GM11168 (cell line): ENCODE data around the gene PROB1.
"Not testable (repeated sequence)": the region's sequence is repeated elsewhere in the genome, so short reads cannot be mapped to it uniquely, and the experiment has no call there.

ENCODE experiments used
- in situ Hi-C: fragments of 300-500 bp; cut with MboI; formaldehyde crosslinking; loops from one replicate; pipeline ENCODE4 v1.12.0; 2022; ENCODE audit warnings: low sequenced_read_pairs; ENCODE audit not compliant: unreplicated experiment

The PROB1 gene

DNA sequence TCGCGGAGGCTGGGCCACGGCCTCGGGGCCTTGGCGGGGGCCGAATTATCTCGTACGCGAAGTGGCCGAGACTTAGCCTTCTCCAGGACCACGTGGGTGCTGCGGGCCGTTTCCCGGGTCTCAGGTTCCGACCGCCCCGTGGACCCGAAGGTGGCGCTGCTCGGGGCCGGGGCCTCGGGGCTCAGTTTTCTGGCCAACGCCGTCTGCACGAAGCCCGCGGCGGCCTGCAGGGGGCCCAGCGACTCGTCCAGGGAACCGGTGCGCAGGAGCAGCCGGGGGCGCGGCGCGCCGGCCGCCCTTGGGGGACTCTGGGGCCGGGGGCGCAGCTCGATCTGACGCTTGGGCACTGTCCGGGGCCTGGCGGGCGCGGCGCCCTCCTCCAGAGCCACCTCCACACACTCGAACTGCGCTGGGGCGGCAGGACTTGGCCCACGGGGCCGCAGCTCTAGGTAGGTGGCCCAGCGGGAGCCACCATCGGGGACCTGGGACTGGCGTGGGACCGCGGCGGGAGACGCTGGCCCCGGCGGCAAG is 716 bp downstream of the PROB1 start:
- in situ Hi-C loops, result no loop called here

DNA sequence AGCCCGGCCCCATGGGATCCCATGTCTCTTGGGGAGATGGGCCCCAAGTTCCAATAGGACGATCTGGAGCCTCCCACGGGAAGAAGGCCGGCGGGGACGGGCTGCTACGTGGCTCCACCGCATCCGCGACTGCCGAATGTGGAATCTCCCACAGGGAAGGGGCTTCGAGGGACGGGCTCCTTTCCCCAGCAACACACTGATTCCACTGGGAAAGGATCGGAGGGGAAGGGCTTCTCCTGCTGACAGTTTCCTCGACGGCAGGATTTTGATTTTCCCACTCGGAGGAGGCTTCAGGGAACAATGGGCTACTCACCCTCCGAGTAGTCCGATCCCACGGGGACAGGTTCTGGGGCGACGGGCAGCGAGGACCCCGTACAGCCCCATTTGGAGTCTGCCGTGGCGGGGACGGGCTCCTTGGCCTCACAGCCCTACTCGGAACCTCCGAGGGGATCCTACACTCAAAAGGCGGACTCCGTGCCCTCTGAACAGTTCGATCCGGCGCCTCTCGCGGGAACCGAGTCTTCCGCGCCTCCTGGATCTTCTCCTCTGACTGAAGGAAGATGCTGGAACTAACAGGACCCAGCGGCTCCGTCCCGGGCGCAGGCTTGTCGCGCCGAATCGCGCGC is 1.3 kb downstream of the PROB1 start:
- in situ Hi-C loops, result no loop called here

DNA sequence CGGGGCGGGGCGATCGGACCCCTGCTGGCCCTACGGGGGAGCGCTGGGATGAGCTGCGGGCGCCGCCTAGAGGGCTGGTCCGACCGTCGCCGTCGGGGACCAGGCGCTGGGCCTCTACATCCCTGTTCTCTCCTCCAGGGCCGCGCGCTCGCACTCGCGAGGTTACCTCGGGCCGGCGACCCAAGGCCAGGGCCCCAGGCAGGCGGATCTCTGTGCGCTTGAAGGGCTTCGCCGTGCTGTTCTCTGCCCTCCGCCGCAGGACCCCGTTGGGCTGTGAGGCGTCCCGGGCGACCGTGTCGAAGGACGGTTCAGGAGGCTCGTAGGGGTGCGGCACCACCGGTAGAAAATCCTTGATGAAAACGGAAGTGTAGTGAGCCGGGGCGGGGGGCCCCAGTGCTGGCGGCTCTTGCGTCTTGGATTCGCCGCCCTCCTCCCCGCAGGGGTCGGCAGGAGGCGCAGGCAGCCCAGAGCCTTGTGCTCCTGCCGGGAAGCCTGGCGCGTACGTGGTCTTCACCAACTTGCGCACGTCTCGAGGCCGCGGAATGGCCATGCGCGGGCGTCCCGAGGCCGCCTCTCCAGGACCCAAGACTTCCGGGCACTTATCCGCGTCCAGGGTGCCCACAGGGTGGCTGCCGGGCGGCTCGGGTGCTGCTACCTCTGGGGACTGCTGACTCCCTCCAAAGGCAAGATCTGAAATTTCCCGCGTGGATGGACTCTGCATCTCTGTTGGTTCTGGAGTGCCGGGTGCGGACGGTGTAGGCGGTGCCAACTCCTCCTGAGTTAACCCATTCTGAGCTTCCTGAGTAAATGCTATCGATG is 2.0 kb downstream of the PROB1 start:
- in situ Hi-C loops, result no loop called here

DNA sequence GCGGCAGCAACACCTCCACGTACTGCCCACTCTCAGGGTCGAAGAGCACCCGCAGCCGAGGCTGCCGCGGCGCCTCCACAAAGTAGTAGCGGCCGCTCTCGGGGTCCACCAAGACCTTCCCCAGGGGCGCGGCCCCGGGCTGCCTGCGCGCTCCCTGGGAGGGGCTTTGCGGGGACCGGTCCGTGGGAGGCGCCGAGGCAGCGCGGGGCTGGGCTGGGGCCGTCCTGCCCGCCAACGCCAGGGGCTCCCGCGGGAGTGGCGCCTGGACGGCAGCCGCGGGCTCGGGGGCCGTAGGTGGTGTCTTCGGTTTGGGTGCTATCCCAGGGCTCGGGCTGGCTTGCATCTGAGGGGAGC is 2.6 kb downstream of the PROB1 start:
- in situ Hi-C loops, result no loop called here

DNA sequence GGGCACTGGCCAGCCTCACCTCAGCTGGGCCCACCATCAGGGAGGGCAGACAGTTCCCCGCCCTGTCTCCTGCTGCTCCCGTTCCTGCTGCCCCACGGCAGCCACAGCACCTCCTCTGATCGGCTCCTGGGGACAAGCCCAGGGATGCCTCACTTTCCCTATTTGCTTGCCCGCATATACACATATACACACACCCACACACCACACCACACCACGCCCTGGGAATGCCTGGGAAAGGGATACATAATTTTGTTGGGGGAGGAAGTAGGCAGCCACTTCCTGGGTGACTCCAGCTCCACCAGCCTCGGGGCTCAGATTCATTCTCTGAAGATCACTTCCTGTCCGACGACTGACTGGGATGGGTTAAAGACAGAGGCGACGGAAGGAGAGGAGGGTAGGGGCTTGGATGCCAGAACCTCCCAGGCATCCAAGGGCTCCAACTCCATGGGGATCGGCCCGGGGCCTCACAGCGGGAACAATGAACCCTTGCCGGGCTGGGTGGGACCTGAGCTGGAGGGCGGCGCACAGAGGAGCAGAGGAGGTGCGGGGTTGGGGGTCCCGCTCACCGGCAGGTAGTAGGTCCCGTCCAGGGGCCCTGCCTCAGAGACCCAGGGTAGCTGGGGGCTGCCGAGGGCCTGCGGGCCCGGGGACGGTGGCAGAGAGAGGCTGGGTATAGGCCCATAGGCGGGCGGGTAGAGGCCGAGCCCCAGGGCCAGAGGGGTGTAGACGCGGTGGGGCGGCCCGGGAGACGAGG is 3.2 kb downstream of the PROB1 start:
- in situ Hi-C loops, result no loop called here

DNA sequence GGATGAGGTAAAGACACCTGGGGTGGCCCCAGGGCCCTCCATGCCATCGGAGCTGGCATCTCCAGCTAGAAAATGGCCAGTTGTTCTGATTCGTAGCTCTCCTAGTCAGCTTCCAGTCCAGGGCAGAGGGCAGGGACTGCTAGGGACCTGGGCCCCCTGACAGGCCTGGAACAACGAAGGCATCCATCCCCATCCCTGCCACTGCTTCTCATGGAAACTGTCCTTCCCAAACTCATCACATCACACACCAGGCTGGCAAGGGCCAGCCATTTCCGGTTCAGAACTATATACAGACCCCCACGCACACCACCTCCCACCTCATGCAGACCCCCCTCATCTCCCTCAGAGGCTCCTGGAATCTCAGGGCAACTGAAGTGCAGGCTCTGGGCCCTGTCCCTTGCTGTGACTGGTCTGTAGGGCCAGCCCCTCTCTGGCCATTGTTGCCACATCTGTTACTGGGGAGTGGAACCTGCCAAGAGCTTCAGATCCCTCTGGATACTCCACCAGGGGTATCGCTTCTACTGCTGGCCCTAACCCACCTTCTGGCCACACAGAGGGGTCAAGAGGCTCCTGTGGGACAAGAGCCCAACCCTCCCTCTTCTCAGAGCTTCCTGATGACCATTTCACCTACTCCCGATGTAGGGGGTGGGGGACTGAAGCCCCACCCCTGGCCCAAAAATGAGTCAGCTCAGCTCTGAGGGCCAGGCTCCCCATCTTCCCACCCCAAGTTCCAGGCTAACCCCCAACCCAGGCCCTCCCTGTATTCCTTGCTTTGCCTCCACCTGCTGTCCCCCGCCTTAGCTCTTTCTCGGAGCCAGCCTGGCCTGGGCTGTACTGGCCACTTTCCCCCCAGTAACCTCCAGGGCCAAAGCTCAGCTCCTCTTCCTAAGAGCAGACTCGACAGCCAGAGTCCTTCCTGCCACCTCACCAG is 4.0 kb downstream of the PROB1 start:
- in situ Hi-C loops, result no loop called here

DNA sequence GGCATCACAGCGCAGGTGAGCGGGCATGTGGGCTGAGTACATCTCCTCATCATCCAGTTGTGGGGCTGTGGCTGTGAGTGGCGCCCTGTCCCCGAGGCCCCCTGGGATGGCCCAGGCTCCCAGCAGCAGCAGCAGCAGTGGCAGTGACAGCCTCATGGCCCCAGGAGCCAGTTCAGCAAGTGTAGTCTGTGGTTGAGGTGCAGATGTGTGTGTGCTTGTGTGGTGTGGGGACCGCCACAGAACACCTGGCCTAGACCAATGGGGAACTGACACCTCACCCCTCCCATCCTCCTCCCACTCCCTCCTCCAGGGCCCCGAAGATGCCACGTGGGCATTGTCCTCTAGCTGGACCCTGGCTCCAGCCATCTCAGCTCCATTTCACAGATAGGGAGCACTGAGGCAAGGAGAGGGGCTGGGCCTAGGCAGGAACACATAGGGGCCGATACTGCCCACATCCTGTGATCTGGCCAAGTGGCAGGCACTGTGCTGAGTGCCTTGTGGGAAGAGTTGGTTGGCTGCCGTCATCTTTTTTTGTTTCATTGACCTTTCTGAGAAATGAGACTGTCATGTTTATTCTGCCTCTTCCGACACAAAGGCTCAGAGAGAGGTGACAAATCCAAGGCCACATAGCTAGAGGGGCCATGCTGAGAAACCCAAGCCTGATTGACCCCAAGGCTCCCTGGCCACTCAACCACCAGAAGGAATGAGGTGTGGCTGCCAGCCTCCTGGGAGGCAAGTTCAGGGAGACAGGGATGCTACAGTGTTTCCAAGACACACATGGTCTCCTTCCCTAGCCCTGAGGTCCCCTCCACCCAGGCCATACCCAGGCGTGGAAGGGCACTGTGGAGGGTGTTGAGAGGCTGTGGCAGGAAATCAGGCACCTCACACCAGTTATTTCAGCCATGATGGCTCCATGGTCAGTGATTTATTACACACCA is 4.9 kb downstream of the PROB1 start, which contains the start of gene MZB1:
Gene MZB1 (minus strand): TSS at position 213 of the 938 bp plus-strand sequence. CDS start 57 bp downstream, at position 156.
- in situ Hi-C loops, result no loop called here

DNA sequence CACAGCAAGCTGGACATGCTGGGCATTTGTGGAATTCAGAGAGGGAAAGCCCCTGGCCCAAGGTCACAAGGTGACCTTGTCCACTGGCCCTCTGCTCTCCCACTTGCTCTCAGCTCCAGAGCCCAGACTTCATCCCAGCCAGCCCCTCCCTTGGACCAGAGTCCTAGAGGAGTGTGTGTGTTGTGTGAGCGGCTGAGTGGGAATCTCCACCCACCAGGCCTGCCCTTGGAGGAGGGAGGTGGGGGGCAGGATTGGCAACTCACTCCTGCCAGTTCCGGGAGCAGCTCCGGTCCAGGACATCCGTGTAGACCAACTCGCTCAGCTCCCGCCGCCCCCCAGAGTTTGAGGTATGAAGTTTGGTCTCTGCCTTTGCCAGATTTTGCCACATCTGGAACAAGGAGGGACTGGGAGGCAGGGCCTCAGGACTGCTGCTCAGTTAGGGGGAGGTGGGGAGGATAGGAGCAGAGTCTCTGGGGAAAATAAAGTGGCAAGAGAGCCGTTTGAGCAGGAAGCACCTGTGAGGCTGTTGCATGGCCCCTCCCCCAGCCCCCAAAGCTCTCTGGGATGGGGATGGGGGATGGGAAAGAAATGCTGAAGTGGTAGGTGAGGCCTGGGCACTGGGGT is 6.6 kb downstream of the PROB1 start:
- in situ Hi-C loops, result no loop called here

DNA sequence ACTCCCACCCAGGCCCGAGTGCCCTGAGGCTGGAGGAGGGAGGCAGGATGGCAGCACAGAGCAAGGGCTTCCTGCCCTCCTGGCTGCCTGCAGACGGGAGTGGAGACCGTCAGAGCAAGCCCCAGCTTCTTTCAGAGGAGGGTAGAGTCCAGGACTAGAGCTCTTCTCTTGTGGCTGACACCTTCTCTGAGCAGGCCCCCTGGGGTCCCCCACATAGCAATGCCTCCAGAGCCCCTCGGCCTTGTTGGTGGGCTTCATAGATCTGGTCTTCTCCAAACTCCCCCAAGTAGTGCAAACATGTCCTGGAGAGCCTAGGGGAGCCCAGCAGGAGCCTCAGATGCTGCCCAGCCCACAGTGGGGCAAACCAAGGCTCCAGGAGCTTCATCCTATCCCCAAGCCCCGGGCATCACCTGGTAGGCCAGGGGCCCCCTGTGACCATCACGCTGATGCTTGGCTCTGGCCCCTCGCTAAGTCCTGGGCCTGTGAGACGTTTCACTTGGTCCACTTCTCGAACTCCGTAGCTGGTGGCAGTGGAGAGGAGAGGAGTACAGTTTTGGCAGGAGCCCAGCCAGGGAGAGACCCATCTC is 7.2 kb downstream of the PROB1 start:
- in situ Hi-C loops, result no loop called here

DNA sequence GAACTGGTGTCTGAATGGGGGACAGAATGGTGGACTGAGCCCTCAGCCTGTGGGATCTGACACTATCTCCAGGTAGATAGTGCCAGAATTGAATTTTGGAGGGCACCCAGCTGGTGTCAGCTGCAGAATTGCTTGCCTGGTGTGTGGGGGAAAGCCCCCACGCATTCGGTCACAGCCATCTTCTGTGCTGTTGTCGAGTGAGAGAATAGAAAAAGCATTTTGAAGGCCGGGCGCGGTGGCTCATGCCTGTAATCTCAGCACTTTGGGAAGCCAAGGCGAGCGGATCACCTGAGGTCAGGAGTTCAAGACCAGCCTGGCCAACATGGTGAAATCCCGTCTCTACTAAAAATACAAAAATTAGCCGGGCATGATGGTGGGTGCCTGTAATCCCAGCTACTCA is 7.9 kb downstream of the PROB1 start:
- in situ Hi-C loops, result not testable (repeated sequence)

DNA sequence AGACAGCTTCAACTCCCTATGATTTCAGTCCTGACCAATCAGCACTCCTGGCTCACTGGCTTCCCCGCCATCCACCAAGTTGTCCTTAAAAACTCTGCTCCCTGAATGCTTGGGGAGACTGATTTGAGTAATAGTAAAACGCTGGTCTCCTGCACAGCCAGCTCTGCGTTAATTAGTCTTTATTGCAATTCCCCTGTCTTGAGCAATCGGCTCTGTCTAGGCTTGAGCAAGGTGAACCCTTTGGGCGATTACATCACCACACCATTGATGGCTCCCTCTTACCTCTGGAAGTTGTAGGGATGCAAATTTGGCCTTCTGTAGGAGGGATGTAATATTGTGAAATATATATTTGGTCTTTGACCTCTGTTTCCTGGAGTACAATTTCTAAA is 8.9 kb downstream of the PROB1 start:
- in situ Hi-C loops, result no loop called here

DNA sequence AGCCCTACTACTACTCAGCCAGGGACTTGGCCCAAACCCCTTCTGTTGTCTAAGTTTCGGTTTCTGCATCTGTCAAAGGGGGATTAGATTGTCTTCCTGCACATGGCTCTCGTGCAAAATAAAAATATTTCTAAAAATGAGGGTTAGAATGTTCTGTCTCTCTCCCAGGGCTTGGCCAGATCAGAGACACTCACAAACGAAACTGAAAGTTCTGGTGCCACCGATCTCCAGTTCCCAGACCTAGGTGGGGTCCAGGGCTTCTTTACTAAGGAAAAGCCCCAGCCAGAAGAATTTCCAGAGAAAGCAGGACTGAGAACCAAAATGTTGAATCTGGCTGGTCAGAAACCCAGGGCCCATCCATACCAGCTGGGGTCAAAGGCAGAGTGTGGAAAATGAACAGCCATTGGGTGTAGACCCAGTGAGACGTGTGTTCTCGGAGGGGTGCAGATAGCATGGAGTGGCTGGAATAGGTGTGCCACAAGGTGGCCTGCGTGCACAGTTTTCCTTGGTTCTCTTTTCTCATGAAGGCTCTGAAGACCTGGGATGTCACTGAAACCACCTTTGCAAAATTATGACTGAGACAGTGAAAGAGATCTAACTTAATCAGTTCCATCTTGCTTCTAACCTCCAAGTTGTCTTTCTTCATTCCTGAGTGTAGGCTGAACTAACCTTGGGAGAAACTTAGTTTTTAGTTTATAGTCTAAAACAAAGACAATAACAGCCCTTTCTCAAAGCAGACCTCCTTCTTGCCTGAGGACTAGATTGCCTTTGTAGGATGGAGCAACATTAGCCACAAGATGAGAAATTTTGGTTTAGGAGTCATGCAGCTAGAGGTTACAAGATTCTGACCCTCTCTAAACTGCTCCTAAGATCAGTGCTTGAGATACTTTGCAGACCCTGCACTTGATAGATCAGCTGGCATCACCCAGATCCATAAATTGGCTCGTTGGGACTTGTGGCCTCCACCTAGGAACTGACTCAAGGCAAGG is 9.5 kb downstream of the PROB1 start:
- in situ Hi-C loops, result no loop called here

DNA sequence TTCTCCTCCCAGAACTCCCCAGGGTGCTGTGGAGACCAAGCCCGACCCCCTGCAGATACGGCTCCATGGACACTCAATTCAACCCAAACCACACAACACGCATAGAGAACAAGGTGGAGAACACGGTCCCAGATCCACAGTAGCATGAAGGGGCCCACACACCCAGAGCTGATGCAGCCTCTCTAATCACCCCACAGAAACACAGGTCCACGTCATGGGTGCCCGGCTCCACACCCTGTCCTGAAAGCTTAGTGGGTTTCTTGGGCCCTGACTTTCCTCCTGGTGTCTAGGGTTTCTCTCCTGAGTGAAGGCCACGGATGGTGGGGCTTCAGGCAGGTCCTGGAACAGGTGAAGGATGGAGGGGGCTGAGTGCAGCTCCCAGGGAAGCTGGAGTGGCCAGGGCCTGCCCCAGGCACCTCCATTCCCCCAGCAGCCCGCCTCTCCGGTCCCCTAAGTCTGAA is 10.3 kb downstream of the PROB1 start:
- in situ Hi-C loops, result no loop called here

DNA sequence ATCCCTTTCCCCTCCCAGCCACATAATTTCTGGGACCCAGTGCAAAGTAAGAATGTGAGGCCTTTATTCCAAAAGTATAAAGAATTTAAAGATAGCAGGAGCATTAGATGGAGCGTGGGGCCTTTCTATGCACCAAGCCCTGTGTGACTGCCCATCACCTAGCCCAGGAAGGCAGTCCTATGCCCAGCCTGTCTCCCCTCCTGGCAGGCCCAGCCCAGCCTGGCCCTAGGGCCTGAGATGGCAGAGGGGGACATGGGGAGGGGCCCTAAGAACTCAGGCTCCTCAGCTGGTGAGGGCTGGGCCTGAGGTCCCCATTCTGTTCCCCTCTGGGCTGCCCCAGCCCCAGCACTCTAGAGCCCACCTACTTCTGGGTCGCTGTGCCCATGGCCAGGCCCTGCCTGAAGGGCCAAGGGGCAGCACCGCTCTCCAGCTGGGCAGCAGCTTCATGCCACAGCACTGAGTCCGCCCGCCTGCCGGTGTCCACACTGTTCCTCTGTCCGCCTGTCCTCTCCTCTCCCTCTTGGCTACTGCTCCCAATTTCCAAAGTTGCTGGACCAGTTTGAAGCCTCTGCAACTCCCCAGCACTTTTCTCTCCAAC is 10.8 kb downstream of the PROB1 start:
- in situ Hi-C loops, result no loop called here

DNA sequence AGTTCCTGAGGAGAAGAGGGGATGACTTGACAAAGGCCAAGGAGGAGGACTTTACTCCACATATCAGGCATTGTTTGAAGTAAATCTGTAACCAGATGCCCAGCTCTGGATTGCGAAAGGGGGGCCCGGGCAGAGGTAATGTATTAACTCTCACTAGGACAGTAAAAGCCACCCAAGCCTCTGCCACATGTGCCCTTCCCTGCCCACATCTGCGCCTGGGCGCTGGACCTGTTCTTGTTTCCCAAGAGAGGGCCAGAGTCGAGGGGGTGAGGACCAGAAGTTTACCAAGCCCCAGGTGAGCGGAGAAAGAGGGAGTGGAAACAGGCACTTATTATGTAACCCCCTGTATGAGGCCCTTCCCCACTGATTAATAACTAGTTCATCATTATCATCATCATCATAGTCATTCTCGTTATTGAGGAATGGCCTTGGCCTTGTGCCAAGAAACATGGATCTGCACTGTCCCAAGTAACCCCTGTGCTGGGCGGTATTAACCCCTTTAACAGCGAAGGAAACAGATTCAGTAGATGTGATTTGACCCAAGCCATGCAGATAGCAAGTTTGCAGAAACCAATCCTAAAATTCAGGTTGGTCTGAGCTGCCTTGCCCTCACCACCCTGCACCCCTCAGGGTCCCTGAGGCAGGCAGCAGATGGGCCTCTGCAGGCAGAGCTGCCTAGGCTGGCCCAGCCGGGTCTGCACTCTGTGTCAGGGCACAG is 11.5 kb downstream of the PROB1 start, which contains the start of gene SLC23A1:
Gene SLC23A1 (minus strand): TSS at position 23 of the 718 bp plus-strand sequence. CDS start 44 bp downstream, outside the sequence.
- in situ Hi-C loops, result no loop called here

DNA sequence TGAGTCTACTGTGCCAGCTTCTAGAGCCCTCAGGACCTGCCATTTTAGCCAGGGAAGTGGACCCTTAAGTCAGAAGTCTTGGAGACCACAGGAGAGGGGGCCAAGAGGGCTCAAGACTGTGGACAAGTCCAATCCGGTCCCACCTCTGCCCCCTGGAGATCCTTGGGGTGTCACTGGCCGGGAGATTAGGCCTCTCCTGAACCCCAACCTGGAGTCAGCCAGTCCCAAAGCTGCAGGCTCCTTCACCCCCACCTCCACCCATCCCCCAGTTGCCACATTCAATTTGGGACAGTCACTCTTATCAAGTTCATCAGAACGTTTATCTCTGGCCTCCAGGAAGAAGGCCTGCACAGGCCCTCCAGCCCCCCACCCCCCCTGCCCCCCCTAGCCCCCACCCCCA is 12.1 kb downstream of the PROB1 start:
- in situ Hi-C loops, result no loop called here
